ENCODE measurements around the gene AK2. TPM values are rescaled to one million over a fixed set of nuclear protein-coding genes. Genes with fewer than 3 reads are reported as not detected.
"Not testable (repeated sequence)": the region's sequence is repeated elsewhere in the genome, so short reads cannot be mapped to it uniquely, and the experiment has no call there.

The AK2 gene
- total RNA-seq, 4 donors from 2014 or later = 70.2 to 108 (median 80.7) TPM

DNA sequence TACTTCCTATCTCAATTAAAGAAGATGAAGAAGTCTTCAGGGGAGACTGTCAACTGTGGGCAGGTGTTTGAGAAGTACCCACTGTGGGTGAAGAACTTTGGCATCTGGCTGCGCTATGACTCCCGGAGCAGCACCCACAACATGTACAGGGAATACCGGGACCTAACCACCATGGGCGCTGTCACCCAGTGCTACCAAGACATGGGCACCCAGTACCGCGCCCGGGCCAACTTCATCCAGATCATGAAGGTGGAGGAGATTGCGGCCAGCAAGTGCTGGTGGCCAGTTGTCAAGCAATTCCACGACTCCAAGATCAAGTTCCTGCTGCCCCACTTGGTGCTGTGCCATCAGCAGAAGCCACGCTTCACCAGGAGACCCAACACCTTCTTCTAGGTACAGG lies 56.6 kb downstream of the AK2 start:
- Histone ChIP-seq H3K4me3 (no peak overlapping the region), H3K27me3 (no peaks in the 10 kb centered on the region), H3K27ac (replicated peaks in 1 of 4) (no peak overlapping the region), H3K4me1 (peaks cover 0 to 29% (median 12%) of the 10 kb centered on the region in 4 donors), H3K36me3 (no peaks in the 10 kb centered on the region), H3K9me3 (no peaks in the 10 kb centered on the region)
- TF ChIP-seq POLR2A (IDR thresholded peaks at IDR 0.05; ENCODE audit: low read depth) = no peak
- TF ChIP-seq EP300 (IDR thresholded peaks at IDR 0.05) = no peak
- TF ChIP-seq, protein P1, sequence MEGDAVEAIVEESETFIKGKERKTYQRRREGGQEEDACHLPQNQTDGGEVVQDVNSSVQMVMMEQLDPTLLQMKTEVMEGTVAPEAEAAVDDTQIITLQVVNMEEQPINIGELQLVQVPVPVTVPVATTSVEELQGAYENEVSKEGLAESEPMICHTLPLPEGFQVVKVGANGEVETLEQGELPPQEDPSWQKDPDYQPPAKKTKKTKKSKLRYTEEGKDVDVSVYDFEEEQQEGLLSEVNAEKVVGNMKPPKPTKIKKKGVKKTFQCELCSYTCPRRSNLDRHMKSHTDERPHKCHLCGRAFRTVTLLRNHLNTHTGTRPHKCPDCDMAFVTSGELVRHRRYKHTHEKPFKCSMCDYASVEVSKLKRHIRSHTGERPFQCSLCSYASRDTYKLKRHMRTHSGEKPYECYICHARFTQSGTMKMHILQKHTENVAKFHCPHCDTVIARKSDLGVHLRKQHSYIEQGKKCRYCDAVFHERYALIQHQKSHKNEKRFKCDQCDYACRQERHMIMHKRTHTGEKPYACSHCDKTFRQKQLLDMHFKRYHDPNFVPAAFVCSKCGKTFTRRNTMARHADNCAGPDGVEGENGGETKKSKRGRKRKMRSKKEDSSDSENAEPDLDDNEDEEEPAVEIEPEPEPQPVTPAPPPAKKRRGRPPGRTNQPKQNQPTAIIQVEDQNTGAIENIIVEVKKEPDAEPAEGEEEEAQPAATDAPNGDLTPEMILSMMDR (IDR thresholded peaks at IDR 0.05) = no peak
- no peak for TF ChIP-seq POLR2AphosphoS5 (IDR thresholded peaks at IDR 0.05)
- no peak for DNase-seq (ENCODE audit: extremely low spot score)
- WGBS = 98% methylated on average over 7 of the region's 10 CpGs
- intact Hi-C loops (cut with DNase I) = no loop called here

DNA sequence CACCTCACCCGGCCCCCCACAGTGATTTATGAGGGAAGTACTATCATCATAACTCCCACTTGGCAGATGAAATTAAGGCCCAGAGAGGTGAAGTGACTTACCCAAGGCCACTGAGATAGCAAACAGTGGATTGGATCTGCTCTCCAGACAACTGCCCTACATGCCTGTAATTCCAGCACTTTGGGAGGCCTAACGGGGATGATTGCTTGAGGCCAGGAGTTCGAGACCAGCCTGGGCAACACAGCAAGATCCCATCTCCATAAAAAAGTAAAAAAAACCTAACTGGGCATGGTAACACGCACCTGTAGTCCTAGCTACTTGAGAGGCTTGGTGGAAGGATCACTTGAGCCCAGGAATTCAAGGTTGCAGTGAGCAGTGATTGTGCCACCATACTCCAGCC lies 57.8 kb downstream of the AK2 start:
- no peaks in the 10 kb centered on the region for H3K9me3 ChIP-seq
- TF ChIP-seq POLR2AphosphoS5 (IDR thresholded peaks at IDR 0.05) = no peak
- TF ChIP-seq, protein P1 (IDR thresholded peaks at IDR 0.05) = no peak
- TF ChIP-seq POLR2A (IDR thresholded peaks at IDR 0.05; ENCODE audit: low read depth) = no peak
- no peak for TF ChIP-seq EP300 (IDR thresholded peaks at IDR 0.05)
- H3K27me3 ChIP-seq = no peaks in the 10 kb centered on the region
- H3K4me1 ChIP-seq = peaks cover 0 to 18% (median 6%) of the 10 kb centered on the region in 4 donors
- H3K4me3 ChIP-seq = no peak overlapping the region
- 98% methylated on average over 4 of the region's 4 CpGs for WGBS
- no peak overlapping the region for H3K27ac ChIP-seq (replicated peaks in 1 of 4)
- no peaks in the 10 kb centered on the region for H3K36me3 ChIP-seq
- DNase-seq (ENCODE audit: extremely low spot score) = no peak
- intact Hi-C loops (cut with DNase I) = no loop called here

DNA sequence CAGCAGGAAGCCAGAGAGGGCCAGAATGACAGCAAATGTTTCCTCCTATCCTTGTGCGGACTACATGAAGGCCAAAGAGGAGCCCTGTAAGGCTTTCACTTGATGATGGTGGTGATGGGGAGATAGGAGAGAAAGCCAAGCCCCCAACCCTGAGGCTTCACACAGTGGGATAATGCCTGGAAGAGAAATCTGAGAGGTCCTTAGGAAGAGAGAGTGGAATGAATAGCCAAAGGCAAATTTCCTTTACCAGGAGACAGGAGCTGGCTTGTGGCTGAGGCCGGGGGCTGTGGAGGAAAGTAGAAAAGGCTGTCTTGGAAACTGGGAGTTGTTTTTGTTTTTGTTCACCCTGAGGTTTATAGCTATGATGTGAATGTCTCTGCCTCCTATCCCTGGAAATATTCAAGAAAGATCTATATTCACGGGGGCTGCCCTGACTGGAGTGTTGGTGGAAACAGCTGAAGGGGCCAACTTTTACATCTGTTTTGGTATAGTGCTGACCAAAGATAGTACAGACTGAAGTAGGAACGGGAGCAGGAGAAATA lies 59.1 kb downstream of the AK2 start:
- intact Hi-C loops (cut with DNase I) = no loop called here
- 77% methylated on average over 4 of the region's 4 CpGs for WGBS
- DNase-seq (ENCODE audit: extremely low spot score) = no peak
- H3K4me1 ChIP-seq = peaks cover 5 to 27% (median 12%) of the 10 kb centered on the region in 4 donors
- H3K27ac ChIP-seq (replicated peaks in 1 of 4) = no peak overlapping the region
- no peaks in the 10 kb centered on the region for H3K9me3 ChIP-seq
- H3K36me3 ChIP-seq = no peaks in the 10 kb centered on the region
- TF ChIP-seq, protein P1 (IDR thresholded peaks at IDR 0.05) = no peak
- TF ChIP-seq POLR2A (IDR thresholded peaks at IDR 0.05; ENCODE audit: low read depth) (no peak), EP300 (IDR thresholded peaks at IDR 0.05) (no peak), POLR2AphosphoS5 (IDR thresholded peaks at IDR 0.05) (no peak)
- no peak overlapping the region for H3K4me3 ChIP-seq
- no peaks in the 10 kb centered on the region for H3K27me3 ChIP-seq

DNA sequence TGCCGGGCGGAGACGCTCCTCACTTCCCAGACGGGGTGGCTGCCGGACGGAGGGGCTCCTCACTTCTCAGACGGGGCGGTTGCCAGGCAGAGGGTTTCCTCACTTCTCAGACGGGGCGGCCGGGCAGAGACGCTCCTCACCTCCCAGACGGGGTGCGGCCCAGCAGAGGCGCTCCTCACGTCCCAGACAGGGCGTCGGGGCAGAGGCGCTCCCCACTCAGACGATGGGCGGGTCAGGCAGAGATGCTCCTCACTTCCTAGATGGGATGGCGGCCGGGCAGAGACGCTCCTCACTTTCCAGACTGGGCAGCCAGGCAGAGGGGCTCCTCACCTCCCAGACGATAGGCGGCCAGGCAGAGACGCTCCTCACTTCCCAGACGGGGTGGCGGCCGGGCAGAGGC lies 61.6 kb downstream of the AK2 start:
- intact Hi-C loops (cut with DNase I) = not testable (repeated sequence)
- 90% methylated on average over 6 of the region's 30 CpGs for WGBS

DNA sequence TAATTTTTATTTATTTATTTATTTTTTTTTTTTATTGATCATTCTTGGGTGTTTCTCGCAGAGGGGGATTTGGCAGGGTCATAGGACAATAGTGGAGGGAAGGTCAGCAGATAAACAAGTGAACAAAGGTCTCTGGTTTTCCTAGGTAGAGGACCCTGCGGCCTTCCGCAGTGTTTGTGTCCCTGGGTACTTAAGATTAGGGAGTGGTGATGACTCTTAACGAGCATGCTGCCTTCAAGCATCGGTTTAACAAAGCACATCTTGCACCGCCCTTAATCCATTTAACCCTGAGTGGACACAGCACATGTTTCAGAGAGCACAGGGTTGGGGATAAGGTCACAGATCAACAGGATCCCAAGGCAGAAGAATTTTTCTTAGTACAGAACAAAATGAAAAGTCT lies 63.2 kb downstream of the AK2 start:
- WGBS = 42% methylated on average over 4 of the region's 6 CpGs
- H3K27me3 ChIP-seq; H3K9me3 ChIP-seq; intact Hi-C loops (cut with DNase I); H3K36me3 ChIP-seq; DNase-seq (ENCODE audit: extremely low spot score): not testable (repeated sequence)
- Histone ChIP-seq H3K4me3 (peak overlapping the region; percentile 56 to 80 (median 69)), H3K27ac (replicated peaks in 1 of 4) (peak overlapping the region in 1 of 4 donors; percentile 70), H3K4me1 (peaks cover 6 to 15% (median 14%) of the 10 kb centered on the region in 4 donors)

More for the DNA sequence above, 61.6 kb downstream of the AK2 start:
- H3K4me1 ChIP-seq = peaks cover 6 to 12% (median 11%) of the 10 kb centered on the region in 4 donors
- not testable (repeated sequence) for H3K27me3 ChIP-seq; DNase-seq (ENCODE audit: extremely low spot score); H3K27ac ChIP-seq (replicated peaks in 1 of 4); H3K36me3 ChIP-seq; H3K9me3 ChIP-seq; H3K4me3 ChIP-seq

All from esophagus muscularis mucosa (tissue), 4 donors.